NCI-H1694 treated with DMSO at 0.1 percent for 48 hours (cell line): ENCODE data around the gene RBM38.

Experiments used
- DNase-seq: peaks from one replicate; lab custom pipeline; 2025; lab: John Stamatoyannopoulos, UW

The RBM38 gene

DNA sequence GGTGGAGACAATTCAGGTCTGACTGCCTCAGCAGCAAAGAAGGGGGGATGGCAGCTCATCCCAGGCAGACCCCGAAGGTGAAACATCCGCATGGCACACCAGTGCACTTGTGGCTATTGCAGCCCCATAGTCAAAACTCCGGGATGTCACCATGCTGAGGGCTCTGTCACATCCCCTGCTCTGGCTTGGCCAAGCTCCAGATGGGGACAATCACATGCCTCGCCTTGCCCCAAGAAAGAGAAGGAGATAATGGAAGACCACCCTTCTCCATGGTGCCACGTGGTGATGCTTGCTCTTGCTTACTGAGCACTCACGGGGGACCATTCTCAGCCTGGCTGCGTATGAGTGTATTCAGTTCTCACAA is 60.2 kb downstream of the RBM38 start:
- DNase-seq = no peak

GRCh38 chr20:57451795-57452661 is 60.8 kb downstream of the RBM38 start:
- DNase-seq = no peak

DNA sequence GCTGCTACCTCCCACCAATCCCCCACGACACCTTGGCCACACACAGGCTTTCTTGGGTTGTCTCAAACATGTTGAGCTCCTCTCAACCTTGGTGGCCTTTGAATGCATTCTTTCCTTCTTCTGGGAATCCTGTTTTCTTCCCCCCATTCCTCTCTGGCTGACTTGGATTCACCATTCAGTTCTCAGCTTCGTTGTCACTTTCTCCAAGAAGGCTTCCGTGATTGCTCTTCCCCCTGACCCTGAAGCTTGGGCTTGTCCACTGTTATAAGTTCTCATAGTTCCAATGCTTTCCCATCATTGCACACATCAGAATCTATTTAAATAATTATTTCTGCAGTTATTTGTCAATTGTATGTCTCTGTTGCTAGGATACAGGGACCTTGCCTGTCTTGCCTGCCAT is 64.2 kb downstream of the RBM38 start:
- DNase-seq = no peak

DNA sequence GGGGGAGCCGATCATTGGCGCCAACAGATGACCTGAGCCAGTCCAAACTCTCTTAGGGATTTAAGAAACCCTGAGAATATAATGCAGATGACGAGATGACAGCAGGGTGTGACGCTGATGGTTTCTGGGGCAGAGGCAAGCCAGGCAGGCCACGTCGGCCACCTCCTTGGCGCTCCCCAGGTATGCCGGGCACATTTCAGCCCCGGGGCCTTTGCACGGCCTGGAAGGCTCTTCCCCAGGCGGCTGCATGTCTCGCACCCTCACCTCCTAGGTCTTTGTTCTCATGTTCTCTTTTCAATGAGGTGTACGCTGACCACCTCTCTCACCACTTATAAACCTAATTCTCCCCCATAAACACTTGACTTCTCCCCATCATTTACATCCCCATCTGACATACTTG is 64.9 kb downstream of the RBM38 start:
- DNase-seq = no peak

DNA sequence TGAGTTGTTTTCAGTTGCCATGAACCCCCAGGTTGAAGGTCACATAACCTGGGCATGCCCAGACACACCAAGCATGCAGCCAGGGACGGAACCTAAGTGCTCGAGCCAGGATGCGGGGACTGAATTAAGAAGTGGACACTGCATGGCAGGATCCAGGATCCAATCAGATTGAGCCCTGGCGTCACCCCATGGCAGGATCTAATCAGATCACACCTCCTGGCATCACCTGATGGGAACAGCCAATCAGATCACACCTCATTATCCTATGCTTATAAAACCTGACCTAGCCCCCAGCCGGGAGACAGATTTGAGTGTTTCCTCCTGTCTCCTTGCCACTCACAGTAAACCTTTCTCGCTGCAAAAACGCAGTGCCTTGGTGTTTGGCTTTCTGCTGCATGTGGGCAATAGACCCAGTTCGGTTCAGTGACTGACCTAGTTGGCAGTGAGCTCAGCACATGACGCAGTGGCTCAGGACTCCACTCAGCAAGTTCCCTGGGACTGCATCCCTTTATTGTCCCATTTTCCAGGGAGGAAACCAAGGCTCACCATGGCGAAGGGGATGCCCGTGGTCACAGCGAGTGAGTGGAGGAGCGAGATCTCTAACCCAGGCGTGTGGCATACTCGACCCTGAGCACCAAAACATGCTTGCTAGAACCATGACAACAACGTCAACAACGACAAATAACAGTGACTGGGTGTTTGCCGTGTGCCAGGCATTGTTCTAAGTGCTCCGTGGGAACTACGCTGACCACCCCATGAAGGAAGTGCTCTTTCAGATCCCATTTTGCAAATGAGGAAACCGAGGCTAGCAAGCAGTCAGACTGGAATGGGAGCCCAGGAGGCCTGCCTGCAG is 66.3 kb downstream of the RBM38 start:
- no peak for DNase-seq

GRCh38 chr20:57458400-57459160 is 67.4 kb downstream of the RBM38 start:
- no peak for DNase-seq
